Measurements from ENCODE around the gene TYMS.
"Not testable (repeated sequence)": the region's sequence is repeated elsewhere in the genome, so short reads cannot be mapped to it uniquely, and the experiment has no call there.

GRCh38 chr18:682416-682815, 25.0 kb downstream of the TYMS start:
- TF ChIP-seq POLR2AphosphoS5 (IDR thresholded peaks at IDR 0.05; ENCODE audit: low read depth, low read length); CTCF (IDR thresholded peaks at IDR 0.05); REST (IDR thresholded peaks at IDR 0.05; ENCODE audit: insufficient read depth in 1 of 2, low read depth in 2 of 2, low read length in 1 of 2): not testable (repeated sequence)

Measured in Panc1 (cell line).